ENCODE results near the gene TRIM25. TPM values are rescaled to one million over a fixed set of nuclear protein-coding genes. Genes with fewer than 3 reads are reported as not detected.

The TRIM25 gene
- total and polyA plus RNA-seq, 2 of the 8 experiments (the other 6 are each of a cell fraction or from before 2014, with no cell fraction given), result 16.6 to 38.9 TPM

DNA sequence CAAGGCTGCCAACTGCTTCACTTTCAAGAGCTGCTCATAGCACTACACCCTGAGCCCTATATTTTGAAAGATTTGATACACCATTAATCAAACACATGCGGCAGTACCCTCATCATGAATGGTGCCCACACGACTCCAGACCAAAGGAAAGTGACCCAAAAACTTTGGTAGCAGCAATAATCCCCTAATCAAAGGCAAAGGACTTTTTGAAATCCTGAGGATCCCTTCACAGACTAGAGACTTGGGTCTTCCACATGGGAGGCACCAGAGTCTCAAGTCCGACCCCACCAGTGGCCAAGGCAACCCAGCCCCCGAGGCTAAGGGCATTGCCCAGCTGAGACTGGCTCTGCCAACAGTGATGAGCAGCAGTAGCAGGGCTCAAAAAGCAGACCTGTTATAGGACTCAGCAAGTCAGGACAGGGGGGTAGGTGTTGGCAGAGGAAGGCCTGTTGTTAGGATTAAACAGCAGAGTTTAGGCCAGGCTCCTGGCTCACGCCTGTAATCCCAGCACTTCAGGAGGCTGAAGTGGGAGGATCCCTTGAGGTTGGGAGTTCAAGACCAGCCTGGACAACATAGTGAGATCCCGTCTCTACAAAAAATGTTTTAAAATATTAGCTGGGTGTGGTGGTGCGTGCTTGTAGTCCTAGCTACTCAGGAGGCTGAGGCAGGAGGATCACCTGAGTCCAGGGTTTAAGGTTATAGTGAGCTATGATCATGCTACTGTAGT is 3.2 kb downstream of the TRIM25 start:
- Histone ChIP-seq H3K23me2 (ENCODE audit: low read depth, low read length) (peaks cover 13% of the 10 kb centered on the region; the same call in 1 of the 2 replicates), H3K14ac (ENCODE audit: insufficient read length) (no peak overlapping the region), H3K4me1 (replicated peaks in 1 of 4; ENCODE audit: control insufficient read depth in 3 of 4, insufficient read depth in 4 of 4, low read length in 3 of 4) (peaks cover 3 to 9% (median 6%) of the 10 kb centered on the region in 4 experiments; a peak in 6 of 7 replicates), H3K79me2 (ENCODE audit: control insufficient read depth in 1 of 2, insufficient read depth in 2 of 2, low read length in 2 of 2) (peaks cover 0 to 9% of the 10 kb centered on the region in 2 experiments; a peak in 1 of 4 replicates), H3K4ac (replicated peaks; ENCODE audit: insufficient read length, low read depth, low read length) (no peak overlapping the region), H3K56ac (replicated peaks; ENCODE audit: insufficient read length, low read depth, low read length) (no peak overlapping the region), H3K9me3 (ENCODE audit: insufficient read depth in 2 of 2, low read depth in 1 of 2, low read length in 1 of 2) (no peaks in the 10 kb centered on the region), H4K20me1 (replicated peaks in 1 of 2; ENCODE audit: control insufficient read depth in 1 of 2, insufficient read depth in 2 of 2, low read length in 2 of 2) (peaks cover 0 to 5% of the 10 kb centered on the region in 2 experiments), H4K8ac (ENCODE audit: extremely low read depth, insufficient read depth, low read length) (no peak overlapping the region), H3K4me2 (ENCODE audit: insufficient read depth in 1 of 2, low read depth in 2 of 2, low read length in 2 of 2) (no peak overlapping the region), H4K5ac (ENCODE audit: insufficient read length, low read depth, low read length) (no peak overlapping the region), H2BK120ac (replicated peaks; ENCODE audit: low read depth, low read length) (no peak overlapping the region), H2BK20ac (ENCODE audit: low read length) (no peak overlapping the region), H2AFZ (ENCODE audit: low read length) (no peak overlapping the region), H2BK5ac (ENCODE audit: low read depth, low read length) (no peak overlapping the region), H2BK15ac (ENCODE audit: low read length) (no peak overlapping the region), H2BK12ac (ENCODE audit: low read depth, low read length) (no peak overlapping the region), H3K4me3 (ENCODE audit: extremely low read depth in 1 of 4, insufficient read depth in 2 of 4, low read depth in 3 of 4, low read length in 4 of 4) (no peak overlapping the region), H4K91ac (replicated peaks; ENCODE audit: insufficient read length, low read length) (no peak overlapping the region), H3K36me3 (ENCODE audit: control insufficient read depth in 2 of 4, insufficient read depth in 4 of 4, low read length in 3 of 4) (peaks cover 2 to 33% (median 7%) of the 10 kb centered on the region in 4 experiments; a peak in 7 of 8 replicates), H3K27me3 (replicated peaks in 1 of 4; ENCODE audit: control insufficient read depth in 3 of 4, extremely low read depth in 1 of 4, insufficient read depth in 3 of 4, low read length in 3 of 4) (peaks cover 0 to 21% (median 14%) of the 10 kb centered on the region in 4 experiments; a peak in 6 of 7 replicates), H2AK5ac (ENCODE audit: low read depth, low read length) (no peak overlapping the region), H3K18ac (ENCODE audit: extremely low read depth, low read length) (no peak overlapping the region), H3K79me1 (ENCODE audit: low read depth, low read length) (peaks cover 6% of the 10 kb centered on the region), H3K23ac (ENCODE audit: insufficient read length) (no peak overlapping the region), H3K27ac (ENCODE audit: low read depth, low read length) (no peak overlapping the region), H3K9ac (replicated peaks in 1 of 4; ENCODE audit: extremely low read depth in 1 of 4, low read depth in 3 of 4, low read length in 3 of 4) (no peak overlapping the region)
- DNase-seq (ENCODE audit: low read depth in 1 of 2, low spot score in 2 of 2), result no peak
- ChIA-PET CTCF (ENCODE audit: partially characterized antibody) (interaction anchor here (0.7 to 3.1 kb wide), 3 partner anchors 20 to 177 kb away, joined by 3 to 11 read pairs (median 8); no protein-coding TSS in a partner anchor), POLR2A (ENCODE audit: partially characterized antibody) (interaction anchor here (1.4 kb wide), 1 partner anchor 8 kb away, joined by 4 read pairs; no protein-coding TSS in a partner anchor)
- no peak for TF ChIP-seq RFX5 (IDR thresholded peaks at IDR 0.05; ENCODE audit: borderline replicate concordance, low read depth, low read length)
- 74% methylated on average over 7 of the region's 7 CpGs; no CpG with 5 or more reads in 1 of the 2 experiments for WGBS, 2 experiments (ENCODE audit: extremely low coverage in 1 of 2, insufficient coverage in 1 of 2, insufficient read length in 1 of 2, insufficient replicate concordance in 2 of 2, low coverage in 1 of 2, low lambda C conversion rate in 2 of 2, missing lambda C conversion rate in 1 of 2)
- no peak for FAIRE-seq

All from H1 (cell line).